K562 (cell line): ENCODE measurements around the gene TARS2. TPM values are rescaled to one million over a fixed set of nuclear protein-coding genes. Genes with fewer than 3 reads are reported as not detected.

Experiments used
- CTCFL ChIP-seq: IDR thresholded peaks from 2 replicates; pipeline ENCODE4 v1.6.1; 2011; ENCODE audit warnings: borderline replicate concordance, low read depth, mild to moderate bottlenecking, moderate library complexity, low read length; ENCODE audit not compliant: insufficient read depth, poor library complexity, severe bottlenecking
- ERF ChIP-seq: fragments of 450-650 bp; formaldehyde crosslinking; IDR thresholded peaks from 2 replicates; pipeline ENCODE4 v1.4.0; 2020; ENCODE audit warnings: mild to moderate bottlenecking, mixed read lengths
- KDM2B ChIP-seq: fragments of 250-450 bp; sonication (Bioruptor Pico); IDR thresholded peaks from 2 replicates; pipeline ENCODE4 v1.8.0; 2021; ENCODE audit warnings: mild to moderate bottlenecking, moderate library complexity
- MTF1 ChIP-seq: fragments of 250-450 bp; sonication (Bioruptor Pico); IDR thresholded peaks from 2 replicates; pipeline ENCODE4 v1.9.0; 2021; ENCODE audit warnings: moderate library complexity, mild to moderate bottlenecking, inconsistent platforms, borderline replicate concordance
- RUNX1 ChIP-seq: sonication (generic); IDR thresholded peaks from 2 replicates; pipeline ENCODE4 v1.6.1; 2016; ENCODE audit warnings: antibody characterized with exemption, low read depth
- TSC22D4 ChIP-seq: fragments of 450-650 bp; IDR thresholded peaks from 2 replicates; pipeline ENCODE4 v1.6.1; 2016; ENCODE audit warnings: missing genetic modification characterization, missing biosample characterization, control low read depth
- U2AF2 ChIP-seq: fragments of 200-400 bp; formaldehyde crosslinking; optimal IDR thresholded peaks from 2 replicates; pipeline ENCODE3; 2017; ENCODE audit warnings: low read depth, mild to moderate bottlenecking, low read length
- ZNF561 ChIP-seq: fragments of 450-650 bp; formaldehyde crosslinking; conservative IDR thresholded peaks from 2 replicates; pipeline ENCODE4 v1.4.0; 2020; ENCODE audit warnings: mild to moderate bottlenecking, moderate library complexity
- ZNF668 ChIP-seq: fragments of 250-450 bp; sonication (Bioruptor Pico); IDR thresholded peaks from 2 replicates; pipeline ENCODE4 v1.8.0; 2022; ENCODE audit warnings: mild to moderate bottlenecking, inconsistent platforms
- polyA plus RNA-seq, 8 experiments: library from polyadenylated mRNA; depleted of rRNA in 4 of 8; stranded (reverse) in 5 of 8; unstranded in 3 of 8; fragments of >200 nt; fragmentation: Nextera tagmentation in 2 of 8; fragmentation: Illumina TruSeq in 1 of 8; extraction: Ambion mirVana in 2 of 8; extraction: Trizol in 1 of 8; gene quantifications; 2 replicates each; pipeline versions ENCODE4 v1.2.1 to v1.2.3, GENCODE V29; 2011 to 2014; ENCODE audit warnings: inconsistent platforms in 1 of 8, missing spikeins in 1 of 8
- total RNA-seq, 7 experiments: library from RNA; depleted of rRNA in 6 of 7; stranded (reverse); fragments of >200 nt in 6 of 7; fragmentation: Illumina TruSeq in 2 of 7; extraction: Trizol in 2 of 7; gene quantifications; 2 replicates each; pipeline versions ENCODE4 v1.2.1 to v1.2.3, GENCODE V29; 2011 to 2021; ENCODE audit warnings: low replicate concordance in 1 of 7

Gene TARS2
- total and polyA plus RNA-seq, 9 of the 15 experiments (the other 6 are each of a cell fraction or from before 2014, with no cell fraction given): 17.0 to 64.2 (median 39.4) TPM

GRCh38 chr1:150507912-150508864 is 21.0 kb downstream of the TARS2 start, which contains the start of gene ECM1 (continued):
- no peak for TF ChIP-seq CTCFL
- no peak for TF ChIP-seq U2AF2
- no peak for TF ChIP-seq ZNF561 (CRISPR knock-in tag)
- no peak for TF ChIP-seq ZNF668 (CRISPR knock-in tag)
- no peak for TF ChIP-seq ERF (CRISPR knock-in tag)
- no peak for TF ChIP-seq TSC22D4 (tag)
- TF ChIP-seq RUNX1: no peak
- no peak for TF ChIP-seq MTF1 (CRISPR knock-in tag)
- no peak for TF ChIP-seq KDM2B (CRISPR knock-in tag)
